HepG2 (cell line): Measurements from ENCODE around the gene ELOVL7. TPM values are rescaled to one million over a fixed set of nuclear protein-coding genes. Genes with fewer than 3 reads are reported as not detected.

Experiments
- ATAC-seq: fragments of 200-7000 bp; cut with Tn5 transposase; 3 replicates; pipeline ENCODE4 v1.9.1; 2020; ENCODE audit warnings: mild to moderate bottlenecking, moderate library complexity
- BruUV-seq: library from RNA; stranded (reverse); fragments of 400-500 nt; replicated peaks from 2 replicates; lab custom pipeline; 2021; lab: Mats Ljungman, UMichigan
- CTCF ChIA-PET: fragments of 300-600 bp; formaldehyde crosslinking; extraction: SDS; loops from one replicate; lab custom pipeline; 2021; ENCODE audit warnings: low total read pairs, inconsistent platforms, low intra/inter-chr PET ratio; lab: Yijun Ruan, JAX
- POLR2A ChIA-PET: fragments of 350-600 bp; sonication (Branson Sonifier 250); formaldehyde crosslinking; loops from one replicate; lab custom pipeline; 2020; ENCODE audit warnings: antibody characterized with exemption, inconsistent platforms; lab: Yijun Ruan, JAX
- DNase-seq: peaks from one replicate; pipeline ENCODE4 v3.0.0-alpha.2; 2015; ENCODE audit warnings: low spot score
- FAIRE-seq: peaks from 3 replicates; lab custom pipeline; 2011; peaks lifted over from hg19 to GRCh38; lab: Jason Lieb, UNC
- H2AFZ ChIP-seq: one replicate; pipeline ENCODE4 v1.6.1; 2011; ENCODE audit warnings: low read length, inconsistent platforms
- H3K27ac ChIP-seq: fragments of 300-600 bp; 3 replicates; pipeline ENCODE4 v1.8.0; 2011; ENCODE audit warnings: mixed run types, mild to moderate bottlenecking, mixed read lengths, low read length, inconsistent platforms; ENCODE audit not compliant: insufficient read depth; ENCODE audit errors: extremely low read length
- H3K27me3 ChIP-seq, 2 experiments: fragments of 200-600 bp in 1 of 2; 2 replicates in 1 of 2; 3 replicates in 1 of 2; pipeline versions ENCODE4 v1.6.0 to v1.8.0; 2011; ENCODE audit warnings: low read length in 2 of 2, mild to moderate bottlenecking in 2 of 2, moderate library complexity in 2 of 2, inconsistent platforms in 1 of 2; ENCODE audit not compliant: insufficient read depth in 2 of 2, control insufficient read depth in 1 of 2
- H3K36me3 ChIP-seq, 2 experiments: fragments of 200-600 bp in 1 of 2; replicated peaks in 1 of 2; 2 replicates in 1 of 2; 3 replicates in 1 of 2; pipeline versions ENCODE4 v1.5.1 to v1.8.0; 2011; ENCODE audit warnings: low read length in 2 of 2, inconsistent platforms in 1 of 2; ENCODE audit not compliant: insufficient read depth in 2 of 2, control insufficient read depth in 1 of 2
- H3K4me1 ChIP-seq: 2 replicates; pipeline ENCODE4 v1.5.1; 2012; ENCODE audit warnings: low read length, inconsistent platforms; ENCODE audit not compliant: insufficient read depth
- H3K4me2 ChIP-seq: 2 replicates; pipeline ENCODE4 v1.6.0; 2011; ENCODE audit warnings: low read depth, low read length, inconsistent platforms
- H3K4me3 ChIP-seq, 3 experiments: fragments of 200-600 bp in 1 of 3; sonication (generic), shearing (Covaris generic) in 1 of 3; replicated peaks in 1 of 3; 2 replicates each; pipeline ENCODE4 v1.5.1; 2011 to 2016; ENCODE audit warnings: low read length in 3 of 3, inconsistent platforms in 2 of 3, low read depth in 2 of 3, mild to moderate bottlenecking in 2 of 3, control low read depth in 1 of 3, mixed read lengths in 1 of 3; ENCODE audit not compliant: insufficient read depth in 1 of 3
- H3K79me2 ChIP-seq: one replicate; pipeline ENCODE4 v1.6.1; 2011; ENCODE audit warnings: low read length, inconsistent platforms; ENCODE audit not compliant: insufficient read depth
- H3K9ac ChIP-seq: 2 replicates; pipeline ENCODE4 v1.6.0; 2011; ENCODE audit warnings: mild to moderate bottlenecking, low read depth, low read length, inconsistent platforms; ENCODE audit not compliant: insufficient read depth
- H3K9me3 ChIP-seq: 2 replicates; pipeline ENCODE4 v1.5.1; 2012; ENCODE audit warnings: mild to moderate bottlenecking, low read length
- H4K20me1 ChIP-seq: 2 replicates; pipeline ENCODE4 v1.6.0; 2011; ENCODE audit warnings: inconsistent platforms, mild to moderate bottlenecking, low read length, moderate library complexity; ENCODE audit not compliant: insufficient read depth
- ASH2L ChIP-seq: fragments of 300-600, 200-600 bp; sonication (generic); IDR thresholded peaks from 2 replicates; pipeline ENCODE4 v1.7.0; 2017; ENCODE audit warnings: low read depth, mild to moderate bottlenecking, moderate library complexity, mixed read lengths, low read length; ENCODE audit not compliant: insufficient read length
- CREB3 ChIP-seq: sonication (generic); formaldehyde crosslinking; IDR thresholded peaks from 2 replicates; pipeline ENCODE4 v1.5.0; 2020; ENCODE audit warnings: missing genetic modification reagents
- ELK4 ChIP-seq: sonication (generic); formaldehyde crosslinking; IDR thresholded peaks from 2 replicates; pipeline ENCODE4 v1.9.0; 2021; ENCODE audit warnings: missing genetic modification reagents, borderline replicate concordance
- HMGXB3 ChIP-seq: sonication (generic); formaldehyde crosslinking; IDR thresholded peaks from 2 replicates; pipeline ENCODE4 v1.4.0; 2020; ENCODE audit warnings: missing genetic modification reagents, borderline replicate concordance
- KLF16 ChIP-seq, 2 experiments: sonication (generic) in 1 of 2; formaldehyde crosslinking in 1 of 2; IDR thresholded peaks; 2 replicates each; pipeline versions ENCODE4 v1.6.1 to v1.8.0; 2016 to 2023; ENCODE audit warnings: missing genetic modification reagents in 2 of 2, missing compliant biosample characterization in 1 of 2
- ZNF556 ChIP-seq: sonication (generic); formaldehyde crosslinking; IDR thresholded peaks from 2 replicates; pipeline ENCODE4 v1.4.0; 2020; ENCODE audit warnings: mild to moderate bottlenecking, missing genetic modification reagents, borderline replicate concordance
- ZNF576 ChIP-seq: sonication (generic); formaldehyde crosslinking; IDR thresholded peaks from 2 replicates; pipeline ENCODE4 v1.4.0; 2020; ENCODE audit warnings: mild to moderate bottlenecking, missing genetic modification reagents
- WGBS: methylation state at CpG from one replicate; pipeline ENCODE4 v1.1.6; 2017; ENCODE audit warnings: low lambda C conversion rate; 5-methylcytosine and 5-hydroxymethylcytosine counted together
- in situ Hi-C: cut with HindIII; loops from 2 replicates; pipeline ENCODE4 v1.10.0; 2017; ENCODE audit warnings: low pct_unique_long_range_greater_than_20kb; ENCODE audit not compliant: extremely low pct_ligation_motif_present
- intact Hi-C: fragments of 100-400 bp; cut with micrococcal nuclease; formaldehyde crosslinking; loops from one replicate; pipeline ENCODE4 v1.10.0; 2022; ENCODE audit not compliant: unreplicated experiment
- polyA plus RNA-seq, 8 experiments: library from polyadenylated mRNA; depleted of rRNA in 3 of 8; stranded (reverse) in 7 of 8; unstranded in 1 of 8; fragments of >200 nt; fragmentation: Illumina TruSeq in 4 of 8; extraction: Trizol in 4 of 8; gene quantifications; 2 replicates each; pipeline versions ENCODE4 v1.2.1 to v1.2.3, GENCODE V29; 2011 to 2016; ENCODE audit warnings: low read depth in 4 of 8, missing spikeins in 1 of 8, mixed read lengths in 1 of 8; ENCODE audit not compliant: insufficient read depth in 1 of 8
- total RNA-seq, 5 experiments: library from RNA; depleted of rRNA; stranded (reverse); fragments of >200 nt; fragmentation: Illumina TruSeq; extraction: Trizol; gene quantifications; 2 replicates each; pipeline ENCODE4 v1.2.3, GENCODE V29; 2016; ENCODE audit warnings: low read depth in 1 of 5
- TF ChIP-seq, protein P1 (sequence below): sonication (generic); formaldehyde crosslinking; IDR thresholded peaks from 2 replicates; pipeline ENCODE4 v1.9.0; 2022; ENCODE audit warnings: low read depth, missing genetic modification reagents
- TF ChIP-seq, protein P2 (sequence below): sonication (generic); formaldehyde crosslinking; IDR thresholded peaks from 2 replicates; pipeline ENCODE4 v1.4.0; 2020; ENCODE audit warnings: missing genetic modification reagents, borderline replicate concordance
- TF ChIP-seq, protein P3 (sequence below): IDR thresholded peaks from 2 replicates; pipeline ENCODE4 v1.6.1; 2016; ENCODE audit warnings: low read depth

The ELOVL7 gene
- total and polyA plus RNA-seq, 2 of the 13 experiments (the other 11 are each of a cell fraction or from before 2014, with no cell fraction given) = 4.5 to 7.3 TPM

GRCh38 chr5:60763061-60763460 is 81.0 kb downstream of the ELOVL7 start (continued):
- TF ChIP-seq HMGXB3 = no peak

GRCh38 chr5:60754495-60754894 is 89.6 kb downstream of the ELOVL7 start:
- Histone ChIP-seq H3K9me3 (no peaks in the 10 kb centered on the region), H3K4me2 (no peak overlapping the region), H3K9ac (no peak overlapping the region), H3K79me2 (no peaks in the 10 kb centered on the region), H3K4me3 (no peak overlapping the region), H3K36me3 (no peaks in the 10 kb centered on the region), H3K27me3 (no peaks in the 10 kb centered on the region), H4K20me1 (no peaks in the 10 kb centered on the region; the same call in 1 of the 2 replicates), H3K4me1 (no peaks in the 10 kb centered on the region), H3K27ac (no peak overlapping the region), H2AFZ (no peak overlapping the region)
- ChIA-PET CTCF (no interaction called here), POLR2A (no interaction called here)
- in situ Hi-C loops = no loop called here
- 87% methylated on average over 5 of the region's 5 CpGs for WGBS
- no TSS peak for BruUV-seq
- FAIRE-seq (no peak), DNase-seq (no peak), ATAC-seq (no peak)
- intact Hi-C loops = no loop called here
- TF ChIP-seq ELK4 (CRISPR knock-in tag) (no peak), ASH2L (no peak), CREB3 (no peak), KLF16 (CRISPR knock-in tag; IDR thresholded peaks at IDR 0.05) (no peak), ZNF556 (no peak), ZNF576 (CRISPR knock-in tag) (no peak)
- TF ChIP-seq, protein P1, sequence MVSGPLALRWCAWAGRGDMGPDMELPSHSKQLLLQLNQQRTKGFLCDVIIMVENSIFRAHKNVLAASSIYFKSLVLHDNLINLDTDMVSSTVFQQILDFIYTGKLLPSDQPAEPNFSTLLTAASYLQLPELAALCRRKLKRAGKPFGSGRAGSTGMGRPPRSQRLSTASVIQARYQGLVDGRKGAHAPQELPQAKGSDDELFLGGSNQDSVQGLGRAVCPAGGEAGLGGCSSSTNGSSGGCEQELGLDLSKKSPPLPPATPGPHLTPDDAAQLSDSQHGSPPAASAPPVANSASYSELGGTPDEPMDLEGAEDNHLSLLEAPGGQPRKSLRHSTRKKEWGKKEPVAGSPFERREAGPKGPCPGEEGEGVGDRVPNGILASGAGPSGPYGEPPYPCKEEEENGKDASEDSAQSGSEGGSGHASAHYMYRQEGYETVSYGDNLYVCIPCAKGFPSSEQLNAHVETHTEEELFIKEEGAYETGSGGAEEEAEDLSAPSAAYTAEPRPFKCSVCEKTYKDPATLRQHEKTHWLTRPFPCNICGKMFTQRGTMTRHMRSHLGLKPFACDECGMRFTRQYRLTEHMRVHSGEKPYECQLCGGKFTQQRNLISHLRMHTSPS = no peak
- TF ChIP-seq, protein P2, sequence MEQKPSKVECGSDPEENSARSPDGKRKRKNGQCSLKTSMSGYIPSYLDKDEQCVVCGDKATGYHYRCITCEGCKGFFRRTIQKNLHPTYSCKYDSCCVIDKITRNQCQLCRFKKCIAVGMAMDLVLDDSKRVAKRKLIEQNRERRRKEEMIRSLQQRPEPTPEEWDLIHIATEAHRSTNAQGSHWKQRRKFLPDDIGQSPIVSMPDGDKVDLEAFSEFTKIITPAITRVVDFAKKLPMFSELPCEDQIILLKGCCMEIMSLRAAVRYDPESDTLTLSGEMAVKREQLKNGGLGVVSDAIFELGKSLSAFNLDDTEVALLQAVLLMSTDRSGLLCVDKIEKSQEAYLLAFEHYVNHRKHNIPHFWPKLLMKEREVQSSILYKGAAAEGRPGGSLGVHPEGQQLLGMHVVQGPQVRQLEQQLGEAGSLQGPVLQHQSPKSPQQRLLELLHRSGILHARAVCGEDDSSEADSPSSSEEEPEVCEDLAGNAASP (CRISPR knock-in tag) = no peak
- TF ChIP-seq, protein P3, sequence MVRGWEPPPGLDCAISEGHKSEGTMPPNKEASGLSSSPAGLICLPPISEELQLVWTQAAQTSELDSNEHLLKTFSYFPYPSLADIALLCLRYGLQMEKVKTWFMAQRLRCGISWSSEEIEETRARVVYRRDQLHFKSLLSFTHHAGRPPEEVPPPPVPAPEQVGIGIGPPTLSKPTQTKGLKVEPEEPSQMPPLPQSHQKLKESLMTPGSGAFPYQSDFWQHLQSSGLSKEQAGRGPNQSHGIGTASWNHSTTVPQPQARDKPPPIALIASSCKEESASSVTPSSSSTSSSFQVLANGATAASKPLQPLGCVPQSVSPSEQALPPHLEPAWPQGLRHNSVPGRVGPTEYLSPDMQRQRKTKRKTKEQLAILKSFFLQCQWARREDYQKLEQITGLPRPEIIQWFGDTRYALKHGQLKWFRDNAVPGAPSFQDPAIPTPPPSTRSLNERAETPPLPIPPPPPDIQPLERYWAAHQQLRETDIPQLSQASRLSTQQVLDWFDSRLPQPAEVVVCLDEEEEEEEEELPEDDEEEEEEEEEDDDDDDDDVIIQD (CRISPR knock-in tag) = no peak
